NCI-H146 treated with DMSO at 0.1 percent for 48 hours (cell line): ENCODE measurements around the gene BMP3.
"Not testable (repeated sequence)": the region's sequence is repeated elsewhere in the genome, so short reads cannot be mapped to it uniquely, and the experiment has no call there.

Experiments
- DNase-seq: peaks from one replicate; lab custom pipeline; 2025; ENCODE audit not compliant: unreplicated experiment; lab: John Stamatoyannopoulos, UW

The BMP3 gene, protein sequence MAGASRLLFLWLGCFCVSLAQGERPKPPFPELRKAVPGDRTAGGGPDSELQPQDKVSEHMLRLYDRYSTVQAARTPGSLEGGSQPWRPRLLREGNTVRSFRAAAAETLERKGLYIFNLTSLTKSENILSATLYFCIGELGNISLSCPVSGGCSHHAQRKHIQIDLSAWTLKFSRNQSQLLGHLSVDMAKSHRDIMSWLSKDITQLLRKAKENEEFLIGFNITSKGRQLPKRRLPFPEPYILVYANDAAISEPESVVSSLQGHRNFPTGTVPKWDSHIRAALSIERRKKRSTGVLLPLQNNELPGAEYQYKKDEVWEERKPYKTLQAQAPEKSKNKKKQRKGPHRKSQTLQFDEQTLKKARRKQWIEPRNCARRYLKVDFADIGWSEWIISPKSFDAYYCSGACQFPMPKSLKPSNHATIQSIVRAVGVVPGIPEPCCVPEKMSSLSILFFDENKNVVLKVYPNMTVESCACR

DNA sequence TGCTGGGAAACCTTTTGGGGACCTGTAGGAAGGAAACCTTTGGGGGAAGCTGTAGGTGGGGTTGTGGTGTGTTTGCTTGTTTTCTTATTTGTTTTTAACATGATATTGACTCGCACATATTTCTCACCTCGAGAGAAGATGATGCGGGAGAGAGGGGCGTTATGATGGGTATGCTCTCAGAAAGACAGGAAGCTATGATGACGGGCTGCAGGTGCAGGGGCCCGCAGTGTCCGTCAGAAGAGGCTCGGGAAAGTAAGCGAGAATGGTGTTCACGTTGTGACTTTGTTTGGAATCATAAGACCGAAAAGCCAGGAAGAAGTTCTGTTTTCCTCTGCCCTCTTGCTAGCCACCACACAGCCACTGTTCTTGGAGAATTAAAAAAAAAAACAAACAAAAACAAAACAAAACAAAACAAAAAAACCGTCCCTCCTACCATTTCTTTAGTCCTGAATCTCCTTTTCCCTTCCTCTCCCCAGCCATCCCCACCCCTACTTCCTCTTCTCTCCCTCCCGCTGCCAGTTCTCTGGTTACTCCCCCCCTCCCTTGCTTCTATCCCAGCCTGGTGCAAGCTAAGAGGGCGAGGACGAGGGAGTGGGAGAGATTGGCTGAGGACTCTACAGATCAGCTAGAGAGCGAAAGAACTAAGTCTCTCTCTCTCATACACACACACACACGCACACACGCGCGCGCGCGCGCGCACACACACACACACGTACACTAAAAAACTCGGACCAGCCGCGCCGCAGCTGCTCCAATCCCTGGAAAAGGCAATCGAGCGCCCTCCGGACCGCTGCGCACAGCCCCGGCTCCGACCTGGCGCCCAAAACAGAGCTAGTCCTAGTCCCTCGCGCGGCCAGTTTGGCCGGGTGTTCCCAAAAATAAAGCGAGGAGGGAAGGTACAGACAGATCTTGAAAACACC, at the start of gene BMP3:
BMP3 (plus strand) TSS at position 648 of the 920 bp plus-strand sequence. CDS start 577 bp downstream, outside the sequence.
- DNase-seq: peak; percentile 59

DNA sequence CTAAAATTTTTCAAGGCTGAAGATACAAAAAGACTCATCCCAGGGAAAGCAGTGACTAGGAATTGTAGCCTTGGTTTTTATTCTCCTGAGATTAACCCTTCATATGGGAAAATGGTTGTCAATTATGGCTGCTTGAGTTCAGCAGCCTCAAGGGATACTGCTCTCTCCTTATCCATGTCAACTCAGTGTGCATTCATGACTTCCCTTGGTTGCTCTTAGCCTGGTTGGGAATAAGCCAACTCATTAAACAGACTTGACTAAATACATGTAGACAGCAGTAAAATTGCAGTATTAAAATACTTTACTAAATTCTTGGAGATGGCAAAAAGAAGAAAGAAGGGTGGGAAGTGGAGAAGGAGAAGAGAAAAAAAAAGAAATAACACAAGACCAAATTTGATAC, 44.5 kb upstream of the BMP3 start:
- no peak for DNase-seq

DNA sequence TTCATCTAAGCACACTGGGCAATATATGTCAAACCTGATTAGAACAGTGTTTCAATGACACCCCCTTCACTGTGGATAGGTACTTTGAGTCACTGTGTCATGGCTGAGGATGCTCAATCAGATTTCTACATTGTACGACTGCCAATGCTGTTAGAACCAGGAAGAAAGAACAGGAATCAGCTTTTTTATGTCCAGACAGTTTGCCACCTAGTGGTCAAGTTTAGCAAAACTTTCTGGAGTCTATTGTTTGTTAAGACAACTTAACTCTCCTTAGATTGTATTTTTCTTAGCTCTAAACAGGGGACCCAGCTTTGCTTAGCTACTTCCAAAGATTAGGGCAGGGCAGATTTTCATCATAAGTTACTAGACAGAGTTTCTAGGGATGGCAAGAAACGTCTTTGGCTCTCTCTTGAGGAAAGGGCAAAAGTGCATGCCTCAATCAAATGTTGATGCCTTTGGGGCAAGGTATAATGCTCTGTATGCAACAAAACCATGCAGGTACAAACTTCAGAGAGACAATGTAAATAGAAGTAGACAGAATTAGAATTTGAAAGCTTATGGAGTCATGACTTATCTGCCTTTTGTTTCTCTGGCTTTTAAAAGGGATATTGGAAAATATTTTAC, 40.5 kb upstream of the BMP3 start:
- peak; percentile 58 for DNase-seq

DNA sequence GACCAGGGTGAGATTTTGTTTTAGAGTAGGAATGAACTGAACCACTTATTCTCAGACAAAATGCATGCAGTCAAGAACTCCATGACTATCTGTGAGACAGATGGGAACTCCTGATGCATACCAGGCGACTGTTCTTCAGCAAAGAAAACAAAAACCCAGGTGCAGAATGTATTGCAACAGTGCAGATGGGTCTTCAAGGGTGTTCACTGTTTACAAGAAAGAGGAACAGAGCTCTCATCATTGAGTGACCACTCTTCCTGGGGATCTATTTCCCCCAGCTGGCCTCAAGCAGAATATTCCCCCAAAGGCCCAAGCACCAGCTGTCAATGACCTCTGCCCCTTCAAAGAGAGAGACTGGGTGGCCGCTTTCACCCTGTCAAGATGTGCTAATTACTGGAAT, 39.7 kb upstream of the BMP3 start:
- DNase-seq: no peak

DNA sequence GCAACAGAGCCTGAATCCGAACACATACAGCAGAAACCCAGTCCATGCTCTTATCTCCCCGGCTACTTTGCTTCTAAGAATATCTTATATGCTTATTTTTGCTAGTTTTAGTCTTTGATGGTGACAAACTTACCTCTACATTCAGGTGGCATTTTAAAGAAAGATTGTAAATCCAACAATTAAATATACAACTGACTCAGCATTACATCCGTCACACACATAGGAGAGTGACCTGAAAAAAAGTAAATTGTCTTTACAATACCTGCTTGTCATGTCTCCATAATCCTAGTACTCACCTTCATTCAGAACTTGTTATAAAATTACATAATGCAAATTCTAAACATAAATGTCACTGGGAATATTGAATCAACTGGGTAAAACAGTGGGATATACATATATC, 30.6 kb upstream of the BMP3 start:
- DNase-seq: no peak

DNA sequence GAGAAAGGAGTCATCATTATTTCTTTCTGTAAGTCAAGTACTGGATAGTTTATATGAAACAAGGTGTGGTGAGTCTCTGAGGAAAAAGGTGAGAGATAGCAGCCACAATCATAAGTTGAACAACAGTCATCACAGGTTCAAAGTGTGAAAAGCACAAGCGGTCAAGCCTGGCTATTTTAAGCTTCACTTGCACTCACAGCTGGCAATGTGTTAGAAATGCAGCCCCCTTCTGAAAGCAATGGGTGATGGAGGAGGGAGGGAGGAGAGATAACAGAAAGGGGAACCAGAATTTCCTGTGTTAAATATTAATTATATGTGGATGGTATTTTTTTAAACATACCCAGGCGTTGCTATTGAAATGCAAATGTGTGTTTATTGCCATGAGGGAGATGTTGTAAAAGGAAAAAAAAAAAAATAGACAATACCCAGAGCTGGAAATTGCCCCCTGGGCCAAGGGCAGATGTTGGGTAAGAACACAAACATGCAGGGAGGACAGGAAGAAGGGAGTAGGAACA, 26.9 kb upstream of the BMP3 start:
- no peak for DNase-seq

DNA sequence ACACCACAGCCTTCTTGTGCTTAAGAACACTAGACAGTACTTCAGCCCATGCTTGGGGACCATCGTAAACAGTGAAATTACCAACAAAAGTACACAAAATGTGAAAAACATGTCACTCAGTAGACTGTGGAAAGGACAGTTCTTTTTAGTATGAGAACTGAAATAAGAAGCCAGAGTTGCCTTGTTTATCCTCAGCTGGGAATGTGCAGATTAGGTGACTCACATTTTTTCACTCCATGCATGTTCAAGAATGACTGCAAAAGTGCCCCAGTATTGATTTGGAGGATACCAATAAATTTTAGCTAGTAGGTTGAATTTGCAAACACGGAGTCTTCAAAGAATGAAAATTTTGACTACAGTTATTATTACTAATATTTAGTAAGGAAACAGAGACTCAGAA, 23.1 kb upstream of the BMP3 start:
- no peak for DNase-seq

DNA sequence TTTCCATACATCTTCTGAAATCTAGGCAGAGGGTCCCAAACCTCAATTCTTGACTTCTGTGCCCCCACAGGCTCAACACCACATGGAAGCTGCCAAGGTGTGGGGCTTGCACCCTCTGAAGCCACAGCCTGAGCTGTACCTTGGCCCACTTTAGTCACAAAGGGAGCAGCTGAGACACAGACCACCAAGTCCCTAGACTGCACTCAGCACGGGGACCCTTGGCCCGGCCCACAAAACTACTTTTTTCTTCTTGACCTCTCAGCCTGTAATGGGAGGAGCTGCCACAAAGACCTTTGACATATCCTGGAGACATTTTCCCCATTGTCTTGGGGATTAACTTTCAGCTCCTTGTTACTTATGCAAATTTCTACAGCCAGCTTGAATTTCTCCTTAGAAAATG, 13.9 kb upstream of the BMP3 start:
- not testable (repeated sequence) for DNase-seq

DNA sequence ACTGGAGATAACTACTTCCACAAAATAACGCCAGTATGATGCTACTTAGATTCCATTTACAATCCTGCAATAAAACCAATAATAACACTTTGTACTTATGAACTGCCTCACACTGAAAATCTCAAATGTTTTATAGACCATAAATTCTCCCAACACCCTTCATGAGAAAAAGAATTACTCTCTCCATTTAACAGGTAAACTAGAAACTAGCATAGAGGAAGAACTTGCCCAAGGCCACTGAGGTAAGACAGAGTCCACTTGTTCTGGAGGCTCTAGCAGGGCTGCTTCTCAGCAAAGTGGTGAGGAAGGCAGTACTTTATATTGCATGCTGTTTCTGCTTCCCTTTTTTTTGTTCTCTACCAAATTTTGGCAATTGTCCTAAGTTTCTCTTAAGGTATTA, 11.5 kb upstream of the BMP3 start:
- DNase-seq: no peak

DNA sequence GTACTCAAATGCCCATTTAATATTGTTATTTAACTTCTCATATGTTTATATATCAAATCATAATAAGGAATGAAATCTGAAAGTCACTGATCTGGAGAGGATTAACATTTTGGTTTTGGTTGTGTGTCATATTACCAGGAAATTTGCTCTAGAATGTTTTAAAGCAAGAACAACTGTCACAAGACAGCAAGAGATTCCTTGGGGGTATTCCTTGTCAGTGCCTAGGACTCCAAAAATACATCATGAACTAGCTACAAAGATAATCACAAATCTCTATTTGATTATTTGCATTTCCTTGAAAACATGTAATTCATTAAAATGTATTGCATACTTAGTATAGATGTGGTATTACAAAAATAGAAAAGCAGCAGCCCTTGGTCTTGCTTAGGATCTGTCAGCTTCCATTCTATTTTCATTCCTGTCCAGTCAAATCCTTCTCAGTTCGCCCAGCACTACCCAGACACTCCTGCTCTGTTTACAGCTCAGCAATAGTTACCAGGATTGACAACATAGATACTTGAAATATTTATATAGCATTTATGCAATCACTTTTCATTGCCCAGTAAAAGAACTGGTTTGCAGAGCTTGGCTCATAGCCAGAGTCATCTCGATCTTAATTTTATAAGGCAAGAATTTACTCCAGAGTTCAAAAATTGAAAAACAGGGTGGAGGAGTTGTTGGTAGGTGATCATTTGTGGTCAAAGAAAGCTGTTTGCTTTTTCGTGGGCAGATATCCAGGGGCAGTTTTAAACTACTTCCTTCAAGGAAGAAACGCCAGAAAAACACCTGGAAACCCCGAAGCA, 9.2 kb upstream of the BMP3 start:
- no peak for DNase-seq

DNA sequence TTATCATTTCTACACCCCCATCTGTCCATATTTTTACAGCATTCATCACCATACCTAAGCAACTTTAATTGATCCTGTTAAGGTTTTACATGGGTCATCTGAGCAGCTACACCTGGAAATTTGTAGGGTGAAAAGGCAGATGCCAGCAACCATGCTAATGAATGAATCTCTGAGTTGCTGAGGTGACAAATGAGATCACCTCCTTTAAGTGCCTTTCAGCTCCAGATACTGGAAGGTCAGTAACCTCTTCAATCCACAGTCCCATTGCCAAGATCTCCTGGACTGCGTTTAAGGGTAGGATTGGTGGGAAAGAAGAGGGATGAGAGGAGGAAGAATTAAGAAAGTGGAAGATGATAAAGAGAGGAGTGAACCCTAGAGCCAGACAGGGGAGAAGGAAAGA, 8.5 kb upstream of the BMP3 start:
- no peak for DNase-seq

DNA sequence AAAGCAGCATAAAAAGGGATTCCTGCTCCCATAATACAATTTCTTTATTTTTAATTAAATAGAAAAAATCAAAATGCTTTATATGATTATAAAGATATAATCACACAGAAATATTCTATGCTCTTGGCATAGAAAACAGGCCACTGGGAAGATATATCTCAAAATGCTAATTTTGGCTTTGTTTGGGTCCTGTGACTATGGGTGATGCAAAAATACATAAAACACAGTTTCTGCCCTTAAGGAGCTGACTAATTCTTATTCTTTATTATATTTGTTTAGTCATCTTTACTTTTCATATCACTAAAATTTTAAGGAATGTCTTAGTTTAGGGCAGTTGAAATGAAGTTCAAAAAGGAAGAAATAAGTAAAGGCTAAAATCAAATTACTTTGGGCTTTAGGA, 7.0 kb upstream of the BMP3 start:
- no peak for DNase-seq

DNA sequence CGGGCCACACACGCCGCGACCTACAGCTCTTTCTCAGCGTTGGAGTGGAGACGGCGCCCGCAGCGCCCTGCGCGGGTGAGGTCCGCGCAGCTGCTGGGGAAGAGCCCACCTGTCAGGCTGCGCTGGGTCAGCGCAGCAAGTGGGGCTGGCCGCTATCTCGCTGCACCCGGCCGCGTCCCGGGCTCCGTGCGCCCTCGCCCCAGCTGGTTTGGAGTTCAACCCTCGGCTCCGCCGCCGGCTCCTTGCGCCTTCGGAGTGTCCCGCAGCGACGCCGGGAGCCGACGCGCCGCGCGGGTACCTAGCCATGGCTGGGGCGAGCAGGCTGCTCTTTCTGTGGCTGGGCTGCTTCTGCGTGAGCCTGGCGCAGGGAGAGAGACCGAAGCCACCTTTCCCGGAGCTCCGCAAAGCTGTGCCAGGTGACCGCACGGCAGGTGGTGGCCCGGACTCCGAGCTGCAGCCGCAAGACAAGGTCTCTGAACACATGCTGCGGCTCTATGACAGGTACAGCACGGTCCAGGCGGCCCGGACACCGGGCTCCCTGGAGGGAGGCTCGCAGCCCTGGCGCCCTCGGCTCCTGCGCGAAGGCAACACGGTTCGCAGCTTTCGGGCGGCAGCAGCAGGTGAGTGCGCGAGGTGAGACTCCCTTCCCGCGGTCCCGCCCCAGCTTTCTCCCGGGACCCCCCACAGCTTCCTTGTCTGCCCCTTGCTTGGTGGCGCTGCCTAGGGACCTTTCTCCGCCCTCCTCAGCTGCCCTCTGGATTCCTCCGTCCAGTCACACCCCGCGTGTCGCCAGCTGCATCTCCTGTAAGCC, 678 bp downstream of the BMP3 start:
- peak; percentile 15 for DNase-seq

DNA sequence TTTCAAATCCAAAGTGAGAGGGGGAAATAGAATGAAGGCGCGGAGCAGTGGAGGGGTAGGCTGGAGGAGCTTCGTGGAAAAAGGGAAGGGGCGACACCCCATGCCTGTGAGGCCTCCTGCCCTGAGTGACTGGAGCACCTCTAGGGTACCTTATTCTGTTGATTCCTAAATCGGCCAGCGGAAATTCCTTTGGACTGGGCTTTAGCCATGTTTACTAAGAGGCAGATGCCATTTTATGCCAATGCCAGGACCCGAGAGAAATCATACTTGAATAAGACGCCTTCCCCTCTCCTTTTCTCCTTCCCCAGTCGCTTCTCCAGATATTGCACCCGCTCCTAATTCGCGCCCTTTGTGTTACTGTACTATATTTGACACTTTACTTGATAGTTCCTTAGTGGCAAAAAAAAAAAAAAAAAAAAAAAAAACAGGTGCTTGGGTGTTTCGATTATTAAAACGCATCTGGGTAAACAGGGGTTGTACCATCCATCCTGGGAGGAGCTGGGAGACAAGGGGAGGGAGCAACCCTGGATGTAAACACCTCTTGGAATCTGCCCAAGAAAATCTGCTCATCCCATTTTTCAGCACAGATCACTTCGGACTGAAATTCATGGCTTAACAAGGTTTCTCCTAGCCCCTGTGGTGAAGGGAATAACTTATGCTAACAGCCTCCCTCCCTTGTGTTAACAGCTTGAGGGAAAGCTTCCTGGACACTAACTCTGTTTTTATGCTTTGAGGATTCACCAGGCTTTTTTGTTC, 1.5 kb downstream of the BMP3 start:
- peak; percentile 16 for DNase-seq

DNA sequence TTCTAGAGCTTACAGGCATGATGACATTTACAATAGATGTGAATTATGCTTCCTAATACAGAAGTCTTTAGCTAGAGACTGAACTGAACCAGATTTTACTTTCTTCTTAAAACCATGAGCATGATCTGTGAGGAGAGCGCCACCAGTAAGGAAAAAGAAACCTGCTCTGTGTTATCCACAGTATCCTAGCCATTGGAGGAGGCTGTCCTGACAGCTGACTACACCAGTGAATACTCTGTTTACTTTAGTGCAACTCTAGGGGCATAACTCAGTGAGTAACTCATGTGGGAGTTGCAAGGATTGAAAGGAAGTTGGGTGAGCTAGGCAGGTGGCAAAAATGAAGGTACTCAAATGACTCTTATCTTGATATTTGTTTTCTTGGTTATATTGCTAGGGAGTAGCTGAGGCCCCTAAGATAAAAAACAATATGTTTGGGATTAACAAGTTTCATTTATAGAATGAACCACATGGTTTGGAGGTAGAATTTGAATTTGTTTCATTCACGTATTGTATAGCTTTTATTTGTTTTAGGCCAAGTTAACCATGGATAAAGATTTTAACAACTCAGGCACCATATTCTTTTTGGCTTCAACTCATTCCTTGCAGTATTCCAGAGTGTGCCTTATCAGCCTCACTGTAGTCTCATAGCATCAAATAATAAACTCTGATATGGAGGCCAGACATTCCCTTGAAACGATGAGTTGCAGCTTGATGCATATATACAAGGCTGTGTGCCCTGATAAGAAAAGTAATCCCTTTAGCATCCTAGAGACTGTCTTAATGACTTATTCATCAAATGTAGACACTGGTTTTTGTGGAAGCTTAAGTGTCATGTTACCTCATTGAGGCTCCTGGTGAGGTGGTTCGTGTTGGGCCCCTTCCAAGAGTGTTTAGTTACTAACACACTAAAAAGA, 2.5 kb downstream of the BMP3 start:
- DNase-seq: no peak

DNA sequence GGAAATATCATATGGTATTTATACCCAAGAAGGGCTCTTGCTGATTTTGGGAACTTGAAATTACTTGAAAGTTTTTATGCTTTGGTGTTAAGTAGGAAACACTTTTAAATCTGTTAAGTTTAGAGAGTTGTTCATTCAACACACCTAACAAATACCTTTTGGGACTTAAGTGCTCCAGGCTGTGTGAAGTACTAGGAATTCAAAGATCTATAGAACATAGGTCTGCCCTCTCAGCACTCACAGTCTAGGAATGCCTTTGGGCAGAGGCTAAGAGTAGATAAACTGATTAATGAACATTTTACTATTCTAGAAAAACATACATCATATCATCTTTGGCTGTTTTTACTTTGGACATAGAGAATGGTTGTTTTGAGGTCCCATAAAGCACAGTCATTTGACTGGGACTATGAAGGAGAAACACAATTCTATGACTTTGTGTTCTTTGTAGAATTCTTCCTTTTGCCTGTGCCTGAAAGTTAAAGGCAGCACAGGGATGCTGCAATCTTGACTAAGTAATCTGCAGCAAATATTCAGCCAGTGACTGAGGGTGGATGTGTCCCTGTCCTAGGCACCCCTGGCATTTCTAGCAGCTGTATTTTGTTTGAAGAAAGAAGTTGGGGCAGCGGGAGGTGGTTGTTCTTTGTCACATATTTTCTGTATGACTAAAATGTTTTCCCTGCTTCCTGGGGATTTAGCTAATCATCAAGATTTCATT, 8.3 kb downstream of the BMP3 start:
- no peak for DNase-seq

DNA sequence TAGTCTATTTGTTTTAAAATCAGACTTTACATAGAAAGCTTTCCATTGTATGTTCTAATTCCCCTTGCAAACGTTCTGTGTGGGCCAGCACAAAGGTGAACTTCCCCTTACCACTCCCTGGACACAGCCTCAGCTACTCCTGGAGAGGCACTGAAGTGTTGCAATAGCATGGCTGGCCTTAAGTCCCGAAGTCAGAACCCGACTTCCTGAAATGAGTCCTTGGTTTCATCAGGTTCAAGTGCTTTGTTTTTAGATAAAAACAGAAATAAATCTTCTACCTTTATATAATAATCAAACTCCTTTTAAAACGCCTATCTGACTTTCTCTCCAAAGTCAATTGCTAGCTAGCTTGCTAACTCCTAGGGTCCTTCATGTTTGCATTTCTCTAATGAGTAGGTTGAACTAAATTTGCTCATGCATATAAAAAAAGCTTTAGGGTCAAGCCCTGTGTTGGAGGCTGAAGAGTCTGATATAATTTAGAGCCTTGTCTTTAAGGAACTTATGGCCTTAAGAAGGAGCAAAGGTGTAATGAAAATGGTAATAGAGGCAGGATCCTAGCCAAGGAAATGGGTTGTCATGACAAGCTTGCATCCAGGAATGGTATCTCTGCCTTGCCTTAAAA, 9.0 kb downstream of the BMP3 start:
- no peak for DNase-seq
